IMR-90 (cell line): Measurements from ENCODE around the gene NPRL2. TPM values are rescaled to one million over a fixed set of nuclear protein-coding genes. Genes with fewer than 3 reads are reported as not detected.

Experiments
- ATAC-seq: fragments of 200-7000 bp; cut with Tn5 transposase; 2 replicates; pipeline ENCODE4 v1.9.1; 2020; ENCODE audit warnings: low read depth, mild to moderate bottlenecking, moderate library complexity
- BruUV-seq: library from RNA; stranded (reverse); fragments of 400-500 nt; replicated peaks from 2 replicates; lab custom pipeline; 2021; lab: Mats Ljungman, UMichigan
- CTCF ChIA-PET: fragments of 300-600 bp; formaldehyde crosslinking; extraction: SDS; loops from one replicate; lab custom pipeline; 2021; ENCODE audit warnings: antibody characterized with exemption; lab: Yijun Ruan, JAX
- POLR2A ChIA-PET: fragments of 300-600 bp; sonication (Branson Sonifier 250); formaldehyde crosslinking; loops from one replicate; lab custom pipeline; 2022; ENCODE audit warnings: antibody characterized with exemption; ENCODE audit not compliant: unreplicated experiment; lab: Charles Lee
- DNase-seq: peaks from one replicate; pipeline ENCODE4 v3.0.0; 2013
- H2AFZ ChIP-seq: replicated peaks from 2 replicates; pipeline ENCODE3; 2013; ENCODE audit warnings: low read length, mild to moderate bottlenecking; ENCODE audit not compliant: poor library complexity
- H2AK5ac ChIP-seq: 2 replicates; pipeline ENCODE4 v1.6.1; 2013; ENCODE audit warnings: low read depth, low read length, inconsistent platforms
- H2AK9ac ChIP-seq: replicated peaks from 2 replicates; pipeline ENCODE3; 2013; ENCODE audit warnings: mild to moderate bottlenecking, low read depth, low read length, moderate library complexity; ENCODE audit not compliant: poor library complexity
- H2BK120ac ChIP-seq: 2 replicates; pipeline ENCODE4 v1.6.1; 2013; ENCODE audit warnings: low read depth, low read length, inconsistent platforms
- H2BK15ac ChIP-seq: 3 replicates; pipeline ENCODE4 v1.6.1; 2013; ENCODE audit warnings: low read depth, low read length, inconsistent platforms
- H2BK20ac ChIP-seq: 2 replicates; pipeline ENCODE4 v1.6.1; 2013; ENCODE audit warnings: low read depth, mild to moderate bottlenecking, inconsistent platforms, low read length, moderate library complexity
- H2BK5ac ChIP-seq: 2 replicates; pipeline ENCODE4 v1.6.1; 2013; ENCODE audit warnings: mild to moderate bottlenecking, low read depth, low read length, inconsistent platforms; ENCODE audit not compliant: poor library complexity, severe bottlenecking
- H3K14ac ChIP-seq: replicated peaks from 2 replicates; pipeline ENCODE4 v1.6.1; 2013; ENCODE audit warnings: low read depth, low read length, inconsistent platforms
- H3K18ac ChIP-seq: 2 replicates; pipeline ENCODE4 v1.6.1; 2013; ENCODE audit warnings: low read depth, low read length, control low read depth
- H3K23ac ChIP-seq: 2 replicates; pipeline ENCODE4 v1.6.1; 2013; ENCODE audit warnings: low read depth, low read length, inconsistent platforms
- H3K27ac ChIP-seq: 2 replicates; pipeline ENCODE4 v1.5.1; 2013; ENCODE audit warnings: mild to moderate bottlenecking, control low read depth, low read length; ENCODE audit not compliant: insufficient read depth
- H3K27me3 ChIP-seq: 2 replicates; pipeline ENCODE4 v1.6.1; 2013; ENCODE audit warnings: low read length; ENCODE audit not compliant: control insufficient read depth, insufficient read depth
- H3K36me3 ChIP-seq: 2 replicates; pipeline ENCODE4 v1.6.1; 2013; ENCODE audit warnings: low read length, mixed read lengths; ENCODE audit not compliant: control insufficient read depth, insufficient read depth
- H3K4ac ChIP-seq: 2 replicates; pipeline ENCODE4 v1.6.1; 2013; ENCODE audit warnings: low read depth, low read length, inconsistent platforms
- H3K4me1 ChIP-seq: 2 replicates; pipeline ENCODE4 v1.6.1; 2013; ENCODE audit warnings: low read length, mixed read lengths; ENCODE audit not compliant: control insufficient read depth, insufficient read depth
- H3K4me2 ChIP-seq: 2 replicates; pipeline ENCODE4 v1.6.1; 2013; ENCODE audit warnings: low read depth, mild to moderate bottlenecking, control low read depth, low read length, moderate library complexity
- H3K4me3 ChIP-seq: 2 replicates; pipeline ENCODE4 v1.5.1; 2013; ENCODE audit warnings: low read depth, mild to moderate bottlenecking, control low read depth, low read length, moderate library complexity; ENCODE audit not compliant: insufficient read depth
- H3K56ac ChIP-seq: 2 replicates; pipeline ENCODE4 v1.6.1; 2013; ENCODE audit warnings: low read length, inconsistent platforms; ENCODE audit not compliant: insufficient read depth; ENCODE audit errors: extremely low read depth
- H3K79me1 ChIP-seq, 2 experiments: 2 replicates each; pipeline ENCODE4 v1.6.1; 2013; ENCODE audit warnings: low read length in 2 of 2, inconsistent platforms in 1 of 2, low read depth in 1 of 2
- H3K9ac ChIP-seq: 2 replicates; pipeline ENCODE4 v1.6.1; 2013; ENCODE audit warnings: low read depth, low read length, control low read depth
- H3K9me1 ChIP-seq: 2 replicates; pipeline ENCODE4 v1.6.1; 2013; ENCODE audit warnings: low read length, inconsistent platforms; ENCODE audit not compliant: insufficient read depth
- H3K9me3 ChIP-seq: 2 replicates; pipeline ENCODE4 v1.6.1; 2013; ENCODE audit warnings: low read length; ENCODE audit not compliant: control insufficient read depth, insufficient read depth
- H4K20me1 ChIP-seq: 2 replicates; pipeline ENCODE4 v1.6.1; 2013; ENCODE audit warnings: low read length, inconsistent platforms; ENCODE audit not compliant: insufficient read depth
- H4K5ac ChIP-seq: 2 replicates; pipeline ENCODE4 v1.6.1; 2013; ENCODE audit warnings: mild to moderate bottlenecking, low read depth, low read length, control low read depth
- H4K8ac ChIP-seq, 2 experiments: 2 replicates each; pipeline ENCODE4 v1.6.1; 2013; ENCODE audit warnings: low read depth in 2 of 2, low read length in 2 of 2, control low read depth in 1 of 2, inconsistent platforms in 1 of 2
- H4K91ac ChIP-seq: 2 replicates; pipeline ENCODE4 v1.6.1; 2013; ENCODE audit warnings: low read depth, low read length, inconsistent platforms; ENCODE audit not compliant: insufficient read depth
- BHLHE40 ChIP-seq: fragments of 150-350 bp; IDR thresholded peaks from 2 replicates; pipeline ENCODE4 v1.6.1; 2016; ENCODE audit warnings: mild to moderate bottlenecking, low read depth, low read length
- MAZ ChIP-seq: IDR thresholded peaks from 2 replicates; pipeline ENCODE4 v1.6.1; 2012; ENCODE audit warnings: low read depth, mild to moderate bottlenecking, low read length, improper control_type of control experiment, moderate library complexity, borderline replicate concordance
- NFE2L2 ChIP-seq: fragments of 150-350 bp; IDR thresholded peaks from 2 replicates; pipeline ENCODE4 v1.6.1; 2016; ENCODE audit warnings: low read depth, mild to moderate bottlenecking, low read length
- RFX5 ChIP-seq: IDR thresholded peaks from 2 replicates; pipeline ENCODE4 v1.8.0; 2012; ENCODE audit warnings: low read depth, mild to moderate bottlenecking, low read length, moderate library complexity
- WGBS, 2 experiments: methylation state at CpG; one replicate each; pipeline versions ENCODE4 v1.1.5 to v1.1.7; 2013; ENCODE audit warnings: missing lambda C conversion rate in 2 of 2; ENCODE audit not compliant: insufficient read length in 1 of 2; ENCODE audit errors: extremely low coverage in 2 of 2; 5-methylcytosine and 5-hydroxymethylcytosine counted together
- dilution Hi-C: fragments of 300-500 bp; cut with HindIII; formaldehyde crosslinking; loops from one replicate; pipeline ENCODE4 v1.14.3; 2018; ENCODE audit warnings: low sequenced_read_pairs; ENCODE audit not compliant: unreplicated experiment
- in situ Hi-C: fragments of 300-500 bp; cut with MboI; formaldehyde crosslinking; loops from 3 replicates; pipeline ENCODE4 v1.14.3; 2019; ENCODE audit warnings: low sequenced_read_pairs, inconsistent platforms, mixed read lengths
- intact Hi-C: fragments of 100-400 bp; cut with micrococcal nuclease; formaldehyde crosslinking; loops from 2 replicates; pipeline ENCODE4 v1.10.0; 2022
- polyA plus RNA-seq, 3 experiments: library from polyadenylated mRNA; depleted of rRNA; stranded (reverse); fragments of >200 nt; gene quantifications; 2 replicates each; pipeline ENCODE4 v1.2.3, GENCODE V29; 2012; ENCODE audit warnings: low replicate concordance in 1 of 3
- total RNA-seq: library from RNA; depleted of rRNA; stranded (reverse); fragments of >200 nt; gene quantifications from 2 replicates; pipeline ENCODE4 v1.2.3, GENCODE V29; 2012

Gene NPRL2
- total and polyA plus RNA-seq, 2 of the 4 experiments (the other 2 are of a cell fraction), result 38.3 to 38.7 TPM

DNA sequence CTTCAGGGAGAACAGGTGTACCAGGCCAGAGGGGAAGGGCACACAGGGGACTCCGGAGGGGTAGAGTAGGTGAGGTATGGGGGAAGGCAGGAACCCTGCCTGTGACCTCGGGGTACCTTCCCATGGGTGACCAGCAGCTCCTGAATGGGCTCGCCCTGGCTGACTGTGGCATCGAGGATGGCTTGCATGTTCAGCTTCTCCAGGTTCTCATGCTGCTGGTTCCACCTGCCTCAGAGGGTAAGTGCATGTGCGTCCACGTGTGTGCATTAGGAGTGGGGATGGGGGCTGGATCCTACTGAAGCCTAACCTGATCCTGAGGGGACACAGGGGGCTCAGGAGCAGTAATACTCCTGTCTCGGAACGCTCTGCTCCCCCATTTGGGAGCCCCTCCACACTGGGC lies 5.6 kb downstream of the NPRL2 start:
- in situ Hi-C loops (loop anchor here (5.0 to 25.0 kb wide), 4 partner anchors 202 to 1817 kb away; partner anchors contain the start of genes ABHD14B, GPR62, MANF and PCBP4), intact Hi-C loops (loop anchor here (5.0 kb wide), 1 partner anchor 1042 kb away; the partner anchor contains the start of gene MANF), dilution Hi-C loops (no loop called here)
- no peak overlapping the region for H3K4ac ChIP-seq
- no peak overlapping the region for H4K91ac ChIP-seq
- peaks cover 9% of the 10 kb centered on the region; the same call in 1 of the 2 replicates for H3K36me3 ChIP-seq
- H3K9me1 ChIP-seq, result no peaks in the 10 kb centered on the region; the same call in none of the 2 replicates
- ChIA-PET POLR2A (no interaction called here), CTCF (interaction anchor here (0.6 kb wide), 1 partner anchor 197 kb away, joined by 5 read pairs; no protein-coding TSS in a partner anchor)
- no peak overlapping the region for H4K5ac ChIP-seq
- H3K79me1 ChIP-seq, result peaks cover 9 to 20% of the 10 kb centered on the region in 2 experiments
- DNase-seq (no peak), ATAC-seq (no peak)
- no peak overlapping the region for H3K56ac ChIP-seq
- H2BK15ac ChIP-seq, result no peak overlapping the region
- H2AK9ac ChIP-seq, result no peak overlapping the region
- H2AFZ ChIP-seq, result peak overlapping the region; percentile 95
- no peak overlapping the region for H2AK5ac ChIP-seq
- H3K9ac ChIP-seq, result no peak overlapping the region
- no peak overlapping the region for H3K23ac ChIP-seq
- no peaks in the 10 kb centered on the region for H3K27me3 ChIP-seq
- 100% methylated on average over 1 of the region's 8 CpGs; no CpG with 5 or more reads in 1 of the 2 experiments for WGBS, 2 experiments
- TF ChIP-seq MAZ (no peak), NFE2L2 (no peak), BHLHE40 (no peak), RFX5 (no peak)
- no peaks in the 10 kb centered on the region for H3K9me3 ChIP-seq
- H2BK120ac ChIP-seq, result no peak overlapping the region
- H3K14ac ChIP-seq, result no peak overlapping the region
- H3K4me1 ChIP-seq, result peaks cover 15% of the 10 kb centered on the region
- peaks cover 2% of the 10 kb centered on the region for H4K20me1 ChIP-seq
- no peak overlapping the region for H2BK20ac ChIP-seq
- no peak overlapping the region for H3K18ac ChIP-seq
- H3K27ac ChIP-seq, result no peak overlapping the region
- H2BK5ac ChIP-seq, result no peak overlapping the region
- peak overlapping the region; percentile 99 for H3K4me2 ChIP-seq
- no TSS peak for BruUV-seq
- H3K4me3 ChIP-seq, result peak overlapping the region; percentile 48; the same call in 1 of the 2 replicates
- H4K8ac ChIP-seq, result no peak overlapping the region
